IMR-90 (cell line): ENCODE data around the gene VDR. TPM values are rescaled to one million over a fixed set of nuclear protein-coding genes. Genes with fewer than 3 reads are reported as not detected.

ENCODE experiments used
- ATAC-seq: fragments of 200-7000 bp; cut with Tn5 transposase; 2 replicates; pipeline ENCODE4 v1.9.1; 2020; ENCODE audit warnings: low read depth, mild to moderate bottlenecking, moderate library complexity
- BruUV-seq: library from RNA; stranded (reverse); fragments of 400-500 nt; replicated peaks from 2 replicates; lab custom pipeline; 2021; lab: Mats Ljungman, UMichigan
- CTCF ChIA-PET: fragments of 300-600 bp; formaldehyde crosslinking; extraction: SDS; loops from one replicate; lab custom pipeline; 2021; ENCODE audit warnings: antibody characterized with exemption; lab: Yijun Ruan, JAX
- POLR2A ChIA-PET: fragments of 300-600 bp; sonication (Branson Sonifier 250); formaldehyde crosslinking; loops from one replicate; lab custom pipeline; 2022; ENCODE audit warnings: antibody characterized with exemption; ENCODE audit not compliant: unreplicated experiment; lab: Charles Lee
- DNase-seq: peaks from one replicate; pipeline ENCODE4 v3.0.0; 2013
- H2AFZ ChIP-seq: replicated peaks from 2 replicates; pipeline ENCODE3; 2013; ENCODE audit warnings: low read length, mild to moderate bottlenecking; ENCODE audit not compliant: poor library complexity
- H2AK5ac ChIP-seq: 2 replicates; pipeline ENCODE4 v1.6.1; 2013; ENCODE audit warnings: low read depth, low read length, inconsistent platforms
- H2AK9ac ChIP-seq: replicated peaks from 2 replicates; pipeline ENCODE3; 2013; ENCODE audit warnings: mild to moderate bottlenecking, low read depth, low read length, moderate library complexity; ENCODE audit not compliant: poor library complexity
- H2BK120ac ChIP-seq: 2 replicates; pipeline ENCODE4 v1.6.1; 2013; ENCODE audit warnings: low read depth, low read length, inconsistent platforms
- H2BK15ac ChIP-seq: 3 replicates; pipeline ENCODE4 v1.6.1; 2013; ENCODE audit warnings: low read depth, low read length, inconsistent platforms
- H2BK20ac ChIP-seq: 2 replicates; pipeline ENCODE4 v1.6.1; 2013; ENCODE audit warnings: low read depth, mild to moderate bottlenecking, inconsistent platforms, low read length, moderate library complexity
- H2BK5ac ChIP-seq: 2 replicates; pipeline ENCODE4 v1.6.1; 2013; ENCODE audit warnings: mild to moderate bottlenecking, low read depth, low read length, inconsistent platforms; ENCODE audit not compliant: poor library complexity, severe bottlenecking
- H3K14ac ChIP-seq: replicated peaks from 2 replicates; pipeline ENCODE4 v1.6.1; 2013; ENCODE audit warnings: low read depth, low read length, inconsistent platforms
- H3K18ac ChIP-seq: 2 replicates; pipeline ENCODE4 v1.6.1; 2013; ENCODE audit warnings: low read depth, low read length, control low read depth
- H3K23ac ChIP-seq: 2 replicates; pipeline ENCODE4 v1.6.1; 2013; ENCODE audit warnings: low read depth, low read length, inconsistent platforms
- H3K27ac ChIP-seq: 2 replicates; pipeline ENCODE4 v1.5.1; 2013; ENCODE audit warnings: mild to moderate bottlenecking, control low read depth, low read length; ENCODE audit not compliant: insufficient read depth
- H3K27me3 ChIP-seq: 2 replicates; pipeline ENCODE4 v1.6.1; 2013; ENCODE audit warnings: low read length; ENCODE audit not compliant: control insufficient read depth, insufficient read depth
- H3K36me3 ChIP-seq: 2 replicates; pipeline ENCODE4 v1.6.1; 2013; ENCODE audit warnings: low read length, mixed read lengths; ENCODE audit not compliant: control insufficient read depth, insufficient read depth
- H3K4ac ChIP-seq: 2 replicates; pipeline ENCODE4 v1.6.1; 2013; ENCODE audit warnings: low read depth, low read length, inconsistent platforms
- H3K4me1 ChIP-seq: 2 replicates; pipeline ENCODE4 v1.6.1; 2013; ENCODE audit warnings: low read length, mixed read lengths; ENCODE audit not compliant: control insufficient read depth, insufficient read depth
- H3K4me2 ChIP-seq: 2 replicates; pipeline ENCODE4 v1.6.1; 2013; ENCODE audit warnings: low read depth, mild to moderate bottlenecking, control low read depth, low read length, moderate library complexity
- H3K4me3 ChIP-seq: 2 replicates; pipeline ENCODE4 v1.5.1; 2013; ENCODE audit warnings: low read depth, mild to moderate bottlenecking, control low read depth, low read length, moderate library complexity; ENCODE audit not compliant: insufficient read depth
- H3K56ac ChIP-seq: 2 replicates; pipeline ENCODE4 v1.6.1; 2013; ENCODE audit warnings: low read length, inconsistent platforms; ENCODE audit not compliant: insufficient read depth; ENCODE audit errors: extremely low read depth
- H3K79me1 ChIP-seq, 2 experiments: 2 replicates each; pipeline ENCODE4 v1.6.1; 2013; ENCODE audit warnings: low read length in 2 of 2, inconsistent platforms in 1 of 2, low read depth in 1 of 2
- H3K9ac ChIP-seq: 2 replicates; pipeline ENCODE4 v1.6.1; 2013; ENCODE audit warnings: low read depth, low read length, control low read depth
- H3K9me1 ChIP-seq: 2 replicates; pipeline ENCODE4 v1.6.1; 2013; ENCODE audit warnings: low read length, inconsistent platforms; ENCODE audit not compliant: insufficient read depth
- H3K9me3 ChIP-seq: 2 replicates; pipeline ENCODE4 v1.6.1; 2013; ENCODE audit warnings: low read length; ENCODE audit not compliant: control insufficient read depth, insufficient read depth
- H4K20me1 ChIP-seq: 2 replicates; pipeline ENCODE4 v1.6.1; 2013; ENCODE audit warnings: low read length, inconsistent platforms; ENCODE audit not compliant: insufficient read depth
- H4K5ac ChIP-seq: 2 replicates; pipeline ENCODE4 v1.6.1; 2013; ENCODE audit warnings: mild to moderate bottlenecking, low read depth, low read length, control low read depth
- H4K8ac ChIP-seq, 2 experiments: 2 replicates each; pipeline ENCODE4 v1.6.1; 2013; ENCODE audit warnings: low read depth in 2 of 2, low read length in 2 of 2, control low read depth in 1 of 2, inconsistent platforms in 1 of 2
- H4K91ac ChIP-seq: 2 replicates; pipeline ENCODE4 v1.6.1; 2013; ENCODE audit warnings: low read depth, low read length, inconsistent platforms; ENCODE audit not compliant: insufficient read depth
- BHLHE40 ChIP-seq: fragments of 150-350 bp; IDR thresholded peaks from 2 replicates; pipeline ENCODE4 v1.6.1; 2016; ENCODE audit warnings: mild to moderate bottlenecking, low read depth, low read length
- CEBPB ChIP-seq: IDR thresholded peaks from 2 replicates; pipeline ENCODE4 v1.6.1; 2012; ENCODE audit warnings: low read depth, low read length, improper control_type of control experiment
- CHD1 ChIP-seq: IDR thresholded peaks from 2 replicates; pipeline ENCODE4 v1.6.1; 2012; ENCODE audit warnings: low read depth, low read length, improper control_type of control experiment
- FOS ChIP-seq: fragments of 150-350 bp; IDR thresholded peaks from 2 replicates; pipeline ENCODE4 v1.6.1; 2016; ENCODE audit warnings: low read depth, low read length
- MAFK ChIP-seq: IDR thresholded peaks from 2 replicates; pipeline ENCODE4 v1.6.1; 2012; ENCODE audit warnings: low read depth, low read length, improper control_type of control experiment
- MAZ ChIP-seq: IDR thresholded peaks from 2 replicates; pipeline ENCODE4 v1.6.1; 2012; ENCODE audit warnings: low read depth, mild to moderate bottlenecking, low read length, improper control_type of control experiment, moderate library complexity, borderline replicate concordance
- MXI1 ChIP-seq: IDR thresholded peaks from 2 replicates; pipeline ENCODE4 v1.6.1; 2012; ENCODE audit warnings: low read depth, mild to moderate bottlenecking, low read length, moderate library complexity, borderline replicate concordance
- NFE2L2 ChIP-seq: fragments of 150-350 bp; IDR thresholded peaks from 2 replicates; pipeline ENCODE4 v1.6.1; 2016; ENCODE audit warnings: low read depth, mild to moderate bottlenecking, low read length
- POLR2A ChIP-seq: IDR thresholded peaks from 2 replicates; pipeline ENCODE4 v1.6.1; 2012; ENCODE audit warnings: mild to moderate bottlenecking, low read depth, low read length
- RCOR1 ChIP-seq: IDR thresholded peaks from 2 replicates; pipeline ENCODE4 v1.6.1; 2012; ENCODE audit warnings: mild to moderate bottlenecking, low read length, improper control_type of control experiment; ENCODE audit not compliant: insufficient replicate concordance
- RFX5 ChIP-seq: IDR thresholded peaks from 2 replicates; pipeline ENCODE4 v1.8.0; 2012; ENCODE audit warnings: low read depth, mild to moderate bottlenecking, low read length, moderate library complexity
- WGBS, 2 experiments: methylation state at CpG; one replicate each; pipeline versions ENCODE4 v1.1.5 to v1.1.7; 2013; ENCODE audit warnings: missing lambda C conversion rate in 2 of 2; ENCODE audit not compliant: insufficient read length in 1 of 2; ENCODE audit errors: extremely low coverage in 2 of 2; 5-methylcytosine and 5-hydroxymethylcytosine counted together
- dilution Hi-C: fragments of 300-500 bp; cut with HindIII; formaldehyde crosslinking; loops from one replicate; pipeline ENCODE4 v1.14.3; 2018; ENCODE audit warnings: low sequenced_read_pairs; ENCODE audit not compliant: unreplicated experiment
- in situ Hi-C: fragments of 300-500 bp; cut with MboI; formaldehyde crosslinking; loops from 3 replicates; pipeline ENCODE4 v1.14.3; 2019; ENCODE audit warnings: low sequenced_read_pairs, inconsistent platforms, mixed read lengths
- intact Hi-C: fragments of 100-400 bp; cut with micrococcal nuclease; formaldehyde crosslinking; loops from 2 replicates; pipeline ENCODE4 v1.10.0; 2022
- polyA plus RNA-seq, 3 experiments: library from polyadenylated mRNA; depleted of rRNA; stranded (reverse); fragments of >200 nt; gene quantifications; 2 replicates each; pipeline ENCODE4 v1.2.3, GENCODE V29; 2012; ENCODE audit warnings: low replicate concordance in 1 of 3
- total RNA-seq: library from RNA; depleted of rRNA; stranded (reverse); fragments of >200 nt; gene quantifications from 2 replicates; pipeline ENCODE4 v1.2.3, GENCODE V29; 2012
- TF ChIP-seq, protein P1 (sequence below): fragments of 150-350 bp; IDR thresholded peaks from 2 replicates; pipeline ENCODE4 v1.6.1; 2016; ENCODE audit warnings: low read depth, mild to moderate bottlenecking, low read length, moderate library complexity, borderline replicate concordance
- TF ChIP-seq, protein P2 (sequence below): fragments of 150-350 bp; IDR thresholded peaks from 2 replicates; pipeline ENCODE4 v1.6.1; 2017; ENCODE audit warnings: mild to moderate bottlenecking, antibody characterized with exemption, low read length, low read depth

The VDR gene
- total and polyA plus RNA-seq, 2 of the 4 experiments (the other 2 are of a cell fraction): 5.4 to 8.5 TPM

DNA sequence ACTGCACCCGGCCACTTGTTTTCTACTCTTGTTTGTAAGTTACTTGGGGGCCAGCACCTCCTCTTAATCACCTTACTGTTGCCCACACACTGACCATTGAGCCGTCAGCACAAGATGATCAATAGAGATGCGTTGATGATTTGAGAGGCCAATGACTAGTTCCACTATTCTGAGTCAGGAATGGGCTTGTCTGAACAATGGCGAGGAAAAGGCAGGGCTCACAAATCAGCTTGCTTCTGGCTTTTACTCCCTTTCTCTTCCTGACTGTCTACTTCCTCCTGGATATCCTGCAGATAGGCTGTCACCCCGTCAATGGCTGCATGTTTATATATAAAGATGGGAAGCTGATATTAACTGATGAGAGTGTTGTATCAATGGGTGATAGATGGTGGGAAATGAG is 55.9 kb downstream of the VDR start:
- Histone ChIP-seq H2BK5ac (no peak overlapping the region), H3K4ac (no peak overlapping the region), H3K4me3 (no peak overlapping the region), H3K9me1 (peaks cover 16% of the 10 kb centered on the region), H4K20me1 (no peaks in the 10 kb centered on the region; the same call in 1 of the 2 replicates), H3K4me2 (no peak overlapping the region), H4K5ac (no peak overlapping the region), H3K27ac (no peak overlapping the region), H3K27me3 (no peaks in the 10 kb centered on the region), H4K8ac (no peak overlapping the region), H2BK15ac (no peak overlapping the region), H3K9me3 (no peaks in the 10 kb centered on the region), H3K14ac (no peak overlapping the region), H2AK9ac (no peak overlapping the region), H3K56ac (no peak overlapping the region), H3K79me1 (peaks cover 0 to 12% of the 10 kb centered on the region in 2 experiments; a peak in 1 of 4 replicates), H2BK120ac (no peak overlapping the region), H3K23ac (no peak overlapping the region), H2AFZ (no peak overlapping the region), H3K9ac (no peak overlapping the region), H2AK5ac (no peak overlapping the region), H2BK20ac (no peak overlapping the region), H3K18ac (no peak overlapping the region), H4K91ac (no peak overlapping the region), H3K4me1 (peaks cover 21% of the 10 kb centered on the region), H3K36me3 (0 out of 2 replicates have a peak, but pooled peaks cover 4% of the 10 kb centered on the region)
- ATAC-seq (no peak), DNase-seq (no peak)
- ChIA-PET CTCF (no interaction called here), POLR2A (no interaction called here)
- 74% methylated on average over 3 of the region's 5 CpGs; no CpG with 5 or more reads in 1 of the 2 experiments for WGBS, 2 experiments
- TF ChIP-seq NFE2L2: no peak
- TF ChIP-seq, protein P1, sequence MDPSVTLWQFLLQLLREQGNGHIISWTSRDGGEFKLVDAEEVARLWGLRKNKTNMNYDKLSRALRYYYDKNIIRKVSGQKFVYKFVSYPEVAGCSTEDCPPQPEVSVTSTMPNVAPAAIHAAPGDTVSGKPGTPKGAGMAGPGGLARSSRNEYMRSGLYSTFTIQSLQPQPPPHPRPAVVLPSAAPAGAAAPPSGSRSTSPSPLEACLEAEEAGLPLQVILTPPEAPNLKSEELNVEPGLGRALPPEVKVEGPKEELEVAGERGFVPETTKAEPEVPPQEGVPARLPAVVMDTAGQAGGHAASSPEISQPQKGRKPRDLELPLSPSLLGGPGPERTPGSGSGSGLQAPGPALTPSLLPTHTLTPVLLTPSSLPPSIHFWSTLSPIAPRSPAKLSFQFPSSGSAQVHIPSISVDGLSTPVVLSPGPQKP: no peak
- no peak for TF ChIP-seq MXI1
- no peak for TF ChIP-seq FOS
- no peak for TF ChIP-seq RFX5
- TF ChIP-seq MAFK: no peak
- TF ChIP-seq, protein P2, sequence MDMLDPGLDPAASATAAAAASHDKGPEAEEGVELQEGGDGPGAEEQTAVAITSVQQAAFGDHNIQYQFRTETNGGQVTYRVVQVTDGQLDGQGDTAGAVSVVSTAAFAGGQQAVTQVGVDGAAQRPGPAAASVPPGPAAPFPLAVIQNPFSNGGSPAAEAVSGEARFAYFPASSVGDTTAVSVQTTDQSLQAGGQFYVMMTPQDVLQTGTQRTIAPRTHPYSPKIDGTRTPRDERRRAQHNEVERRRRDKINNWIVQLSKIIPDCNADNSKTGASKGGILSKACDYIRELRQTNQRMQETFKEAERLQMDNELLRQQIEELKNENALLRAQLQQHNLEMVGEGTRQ: no peak
- TF ChIP-seq CHD1: no peak
- no peak for TF ChIP-seq POLR2A
- TF ChIP-seq RCOR1: no peak
- TF ChIP-seq CEBPB: no peak
- TF ChIP-seq BHLHE40: no peak
- TF ChIP-seq MAZ: no peak
- dilution Hi-C loops (loop anchor here (10.0 kb wide), 1 partner anchor 64 kb away; no protein-coding TSS in a partner anchor), intact Hi-C loops (no loop called here), in situ Hi-C loops (no loop called here)
- BruUV-seq: no TSS peak
